ENCODE results near the gene CACNA2D1. TPM values are rescaled to one million over a fixed set of nuclear protein-coding genes. Genes with fewer than 3 reads are reported as not detected.

Gene CACNA2D1
- total RNA-seq, 3 donors from 2014 or later (not counting 1 experiment from before 2014, with no cell fraction given), result not detected

DNA sequence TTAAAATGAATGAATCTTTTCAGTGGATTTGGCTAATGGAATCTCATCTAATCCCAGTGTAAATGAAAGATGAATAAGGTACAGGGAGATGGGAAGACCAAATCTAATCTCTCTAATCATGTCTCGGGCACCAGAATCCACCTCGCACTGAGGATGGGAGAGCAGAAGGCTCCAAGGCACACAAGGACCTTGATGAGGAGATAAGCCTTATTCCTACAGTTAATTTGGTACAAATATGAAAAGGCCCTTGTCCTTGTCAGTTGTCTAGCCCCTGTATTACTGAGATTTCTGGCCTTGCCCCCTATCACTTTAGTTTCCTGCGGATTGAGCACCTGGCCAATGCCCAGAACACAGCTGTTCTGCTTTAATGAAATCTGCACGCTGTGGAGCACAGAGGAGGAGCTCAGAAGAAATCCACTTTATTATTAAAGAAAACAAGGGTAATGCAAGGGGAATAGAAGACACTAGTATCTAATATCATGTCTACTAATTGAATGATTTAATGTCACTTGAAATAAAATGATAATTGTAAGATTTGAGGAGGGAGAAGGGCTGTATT lies 352.4 kb downstream of the CACNA2D1 start:
- H3K9me3 ChIP-seq (ENCODE audit: control insufficient read depth, insufficient read depth, low read length), result no peaks in the 10 kb centered on the region
- intact Hi-C loops (cut with micrococcal nuclease), result no loop called here
- ATAC-seq (no peak), DNase-seq (no peak)
- Mint-ChIP-seq H3K27me3 (ENCODE audit: low read depth in 2 of 2) (no peaks in the 10 kb centered on the region), H3K4me1 (no peaks in the 10 kb centered on the region), H3K9me3 (peaks cover 2% of the 10 kb centered on the region in 2 donors), H3K27ac (no peak overlapping the region), H3K36me3 (no peaks in the 10 kb centered on the region), H3K4me3 (no peak overlapping the region)
- no peak for TF ChIP-seq CTCF (IDR thresholded peaks at IDR 0.05)
- no peak overlapping the region for H3K27ac ChIP-seq (ENCODE audit: low read length)
- WGBS (ENCODE audit: insufficient coverage), result 88% methylated on average over 2 of the region's 4 CpGs
- no peaks in the 10 kb centered on the region for H3K4me1 ChIP-seq (ENCODE audit: control insufficient read depth, insufficient read depth, low read length)
- no peak overlapping the region for H3K4me3 ChIP-seq (ENCODE audit: low read length)
- no peaks in the 10 kb centered on the region for H3K27me3 ChIP-seq (ENCODE audit: control insufficient read depth, insufficient read depth, low read length)
- H3K36me3 ChIP-seq (ENCODE audit: control insufficient read depth, insufficient read depth, low read length), result no peaks in the 10 kb centered on the region

GRCh38 chr7:82087099-82087498 lies 356.5 kb downstream of the CACNA2D1 start:
- Histone ChIP-seq H3K27me3 (ENCODE audit: control insufficient read depth, insufficient read depth, low read length) (no peaks in the 10 kb centered on the region), H3K36me3 (ENCODE audit: control insufficient read depth, insufficient read depth, low read length) (no peaks in the 10 kb centered on the region), H3K27ac (ENCODE audit: low read length) (no peak overlapping the region), H3K4me3 (ENCODE audit: low read length) (no peak overlapping the region), H3K4me1 (ENCODE audit: control insufficient read depth, insufficient read depth, low read length) (no peaks in the 10 kb centered on the region), H3K9me3 (ENCODE audit: control insufficient read depth, insufficient read depth, low read length) (no peaks in the 10 kb centered on the region)
- peaks cover 5 to 7% of the 10 kb centered on the region in 2 donors for H3K9me3 Mint-ChIP-seq
- H3K4me3 Mint-ChIP-seq, result no peak overlapping the region
- no peaks in the 10 kb centered on the region for H3K27me3 Mint-ChIP-seq (ENCODE audit: low read depth in 2 of 2)
- no peak for DNase-seq
- H3K27ac Mint-ChIP-seq, result no peak overlapping the region
- intact Hi-C loops (cut with micrococcal nuclease), result no loop called here
- H3K36me3 Mint-ChIP-seq, result no peaks in the 10 kb centered on the region
- 80% methylated on average over 2 of the region's 4 CpGs for WGBS (ENCODE audit: insufficient coverage)
- no peak for ATAC-seq
- H3K4me1 Mint-ChIP-seq, result no peaks in the 10 kb centered on the region
- no peak for TF ChIP-seq CTCF (IDR thresholded peaks at IDR 0.05)

DNA sequence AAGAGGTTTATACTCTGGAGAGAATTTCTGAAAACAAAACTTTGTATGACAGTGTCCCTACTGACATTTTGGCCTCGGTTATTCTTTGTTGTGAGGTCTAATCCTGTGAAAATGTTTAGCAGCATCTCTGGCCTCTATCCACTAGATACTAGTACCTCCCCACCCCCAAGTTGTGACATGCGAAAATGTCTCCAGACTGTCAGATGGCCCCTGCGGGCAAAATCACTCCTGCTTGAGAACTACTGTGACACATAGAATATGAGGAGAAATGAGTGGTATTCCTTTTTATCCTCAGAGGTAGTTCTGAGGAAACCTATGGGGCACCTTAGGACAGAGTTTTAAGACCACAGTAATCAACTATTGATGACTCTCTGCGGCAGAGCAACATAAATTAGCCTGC lies 358.5 kb downstream of the CACNA2D1 start:
- Histone ChIP-seq H3K27me3 (ENCODE audit: control insufficient read depth, insufficient read depth, low read length) (no peaks in the 10 kb centered on the region), H3K4me3 (ENCODE audit: low read length) (no peak overlapping the region), H3K27ac (ENCODE audit: low read length) (no peak overlapping the region), H3K9me3 (ENCODE audit: control insufficient read depth, insufficient read depth, low read length) (no peaks in the 10 kb centered on the region), H3K4me1 (ENCODE audit: control insufficient read depth, insufficient read depth, low read length) (no peaks in the 10 kb centered on the region), H3K36me3 (ENCODE audit: control insufficient read depth, insufficient read depth, low read length) (no peaks in the 10 kb centered on the region)
- Mint-ChIP-seq H3K27ac (no peak overlapping the region), H3K9me3 (peaks cover 7 to 9% of the 10 kb centered on the region in 2 donors), H3K27me3 (ENCODE audit: low read depth in 2 of 2) (no peaks in the 10 kb centered on the region), H3K4me1 (no peaks in the 10 kb centered on the region), H3K4me3 (no peak overlapping the region), H3K36me3 (no peaks in the 10 kb centered on the region)
- intact Hi-C loops (cut with micrococcal nuclease), result no loop called here
- no peak for TF ChIP-seq CTCF (IDR thresholded peaks at IDR 0.05)
- DNase-seq (no peak), ATAC-seq (no peak)
- WGBS (ENCODE audit: insufficient coverage), result 89% methylated on average over 4 of the region's 4 CpGs

DNA sequence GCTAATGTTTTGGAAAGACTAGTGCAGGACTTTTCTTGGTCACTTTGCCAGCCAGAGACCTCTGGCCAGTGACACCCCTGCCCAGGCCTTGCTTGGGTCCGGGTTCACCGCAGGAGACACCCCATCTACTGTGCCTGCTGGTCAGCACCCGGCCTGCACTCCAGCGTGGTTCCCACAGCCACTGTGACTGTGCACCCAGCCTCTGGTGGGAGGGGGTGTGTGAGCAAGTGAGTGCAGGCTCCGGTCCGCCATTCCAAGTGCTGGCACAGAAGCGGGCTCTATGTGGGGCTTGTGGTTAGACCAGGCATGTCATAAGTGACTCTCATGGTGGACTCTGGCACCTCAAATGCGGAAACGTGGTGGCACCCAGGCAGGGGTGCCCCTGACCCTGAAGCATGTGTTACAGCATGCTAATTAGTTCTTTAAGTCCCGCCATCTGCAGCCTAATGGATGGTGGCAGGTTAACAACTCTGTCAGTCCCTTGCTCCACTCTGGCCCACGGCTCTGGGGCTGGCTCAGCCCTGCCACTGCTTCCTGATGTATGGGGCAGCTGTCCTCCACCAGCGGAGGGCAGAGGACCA lies 361.8 kb downstream of the CACNA2D1 start:
- intact Hi-C loops (cut with micrococcal nuclease), result no loop called here
- H3K4me3 Mint-ChIP-seq, result no peak overlapping the region
- H3K4me1 ChIP-seq (ENCODE audit: control insufficient read depth, insufficient read depth, low read length), result no peaks in the 10 kb centered on the region
- no peak overlapping the region for H3K27ac Mint-ChIP-seq
- H3K27ac ChIP-seq (ENCODE audit: low read length), result no peak overlapping the region
- no peaks in the 10 kb centered on the region for H3K36me3 ChIP-seq (ENCODE audit: control insufficient read depth, insufficient read depth, low read length)
- H3K4me3 ChIP-seq (ENCODE audit: low read length), result no peak overlapping the region
- DNase-seq, result no peak
- TF ChIP-seq CTCF (IDR thresholded peaks at IDR 0.05), result no peak
- H3K4me1 Mint-ChIP-seq, result no peaks in the 10 kb centered on the region
- 85% methylated on average over 12 of the region's 12 CpGs for WGBS (ENCODE audit: insufficient coverage)
- no peak for ATAC-seq
- H3K9me3 Mint-ChIP-seq, result peaks cover 10 to 11% of the 10 kb centered on the region in 2 donors
- H3K27me3 ChIP-seq (ENCODE audit: control insufficient read depth, insufficient read depth, low read length), result no peaks in the 10 kb centered on the region
- no peaks in the 10 kb centered on the region for H3K27me3 Mint-ChIP-seq (ENCODE audit: low read depth in 2 of 2)
- H3K36me3 Mint-ChIP-seq, result no peaks in the 10 kb centered on the region
- no peaks in the 10 kb centered on the region for H3K9me3 ChIP-seq (ENCODE audit: control insufficient read depth, insufficient read depth, low read length)
